Panc1 (cell line): ENCODE data around the gene CTSO. TPM values are rescaled to one million over a fixed set of nuclear protein-coding genes. Genes with fewer than 3 reads are reported as not detected.
"Not testable (repeated sequence)": the region's sequence is repeated elsewhere in the genome, so short reads cannot be mapped to it uniquely, and the experiment has no call there.

Experiments
- ATAC-seq: fragments of 200-7000 bp; cut with Tn5 transposase; 2 replicates; pipeline ENCODE4 v1.9.1; 2020; ENCODE audit warnings: mild to moderate bottlenecking, moderate library complexity
- BruUV-seq: library from RNA; stranded (reverse); fragments of 400-500 nt; replicated peaks from 2 replicates; lab custom pipeline; 2021; lab: Mats Ljungman, UMichigan
- CTCF ChIA-PET: fragments of 300-600 bp; sonication (Branson Sonifier 250); formaldehyde crosslinking; loops from one replicate; lab custom pipeline; 2022; ENCODE audit warnings: antibody characterized with exemption; lab: Charles Lee
- POLR2A ChIA-PET: fragments of 300-600 bp; sonication (Branson Sonifier 250); formaldehyde crosslinking; loops from one replicate; lab custom pipeline; 2022; ENCODE audit warnings: antibody characterized with exemption; lab: Charles Lee
- DNase-seq: peaks from one replicate; pipeline ENCODE4 v3.0.0-alpha.2; 2010; ENCODE audit warnings: low read depth, low spot score
- H3K27ac ChIP-seq: 2 replicates; pipeline ENCODE4 v1.5.1; 2011; ENCODE audit warnings: mild to moderate bottlenecking, low read length, inconsistent platforms
- H3K27me3 ChIP-seq: fragments of 200-500 bp; sonication (Bioruptor generic); 2 replicates; pipeline ENCODE4 v1.6.0; 2014; ENCODE audit warnings: low read length, inconsistent platforms; ENCODE audit not compliant: control insufficient read depth, insufficient read depth
- H3K36me3 ChIP-seq: fragments of 200-500 bp; sonication (Bioruptor generic); 2 replicates; pipeline ENCODE4 v1.5.1; 2014; ENCODE audit warnings: inconsistent platforms, mild to moderate bottlenecking, low read length, moderate library complexity; ENCODE audit not compliant: control insufficient read depth, insufficient read depth
- H3K4me1 ChIP-seq: 2 replicates; pipeline ENCODE4 v1.5.1; 2011; ENCODE audit warnings: inconsistent platforms, mild to moderate bottlenecking, low read length, moderate library complexity; ENCODE audit not compliant: control insufficient read depth, insufficient read depth
- H3K4me3 ChIP-seq, 2 experiments: 2 replicates each; pipeline ENCODE4 v1.5.1; 2011 to 2012; ENCODE audit warnings: low read depth in 2 of 2, low read length in 2 of 2, mild to moderate bottlenecking in 2 of 2, inconsistent platforms in 1 of 2, moderate library complexity in 1 of 2
- H3K9me3 ChIP-seq: fragments of 200-500 bp; sonication (Bioruptor generic); 2 replicates; pipeline ENCODE4 v1.5.1; 2014; ENCODE audit warnings: low read depth, mild to moderate bottlenecking, inconsistent platforms, low read length, moderate library complexity; ENCODE audit not compliant: control insufficient read depth, insufficient read depth
- CTCF ChIP-seq: fragments of 450-650 bp; IDR thresholded peaks from 2 replicates; pipeline ENCODE4 v1.5.1; 2017; ENCODE audit warnings: mild to moderate bottlenecking
- POLR2AphosphoS5 ChIP-seq: IDR thresholded peaks from 2 replicates; pipeline ENCODE4 v1.6.1; 2012; ENCODE audit warnings: mild to moderate bottlenecking, low read depth, low read length, moderate library complexity
- REST ChIP-seq, 2 experiments: IDR thresholded peaks; 2 replicates each; pipeline ENCODE4 v1.6.1; 2011 to 2012; ENCODE audit warnings: low read depth in 2 of 2, control low read depth in 1 of 2, low read length in 1 of 2, mild to moderate bottlenecking in 1 of 2, moderate library complexity in 1 of 2; ENCODE audit not compliant: insufficient read depth in 1 of 2
- SIN3A ChIP-seq: IDR thresholded peaks from 2 replicates; pipeline ENCODE4 v1.6.1; 2012; ENCODE audit warnings: low read depth, mild to moderate bottlenecking, low read length, moderate library complexity, borderline replicate concordance; ENCODE audit not compliant: insufficient read depth
- TCF7L2 ChIP-seq: IDR thresholded peaks from 2 replicates; pipeline ENCODE4 v1.6.1; 2011; ENCODE audit warnings: mild to moderate bottlenecking, low read depth, low read length, inconsistent platforms
- in situ Hi-C: cut with HindIII; loops from 2 replicates; pipeline ENCODE4 v1.10.0; 2016; ENCODE audit warnings: low sequenced_read_pairs, low pct_unique_long_range_greater_than_20kb
- intact Hi-C: fragments of 100-400 bp; cut with micrococcal nuclease; formaldehyde crosslinking; loops from one replicate; pipeline ENCODE4 v1.10.0; 2022; ENCODE audit not compliant: unreplicated experiment
- total RNA-seq: library from RNA; stranded (reverse); gene quantifications from one replicate; pipeline ENCODE4 v1.2.1, GENCODE V29; 2021; ENCODE audit not compliant: unreplicated experiment

CTSO gene
- total RNA-seq, 1 experiment from 2014 or later = 3.3 TPM

GRCh38 chr4:155941085-155941790, 12.4 kb downstream of the CTSO start:
- no peak for DNase-seq
- Histone ChIP-seq H3K27ac (no peak overlapping the region), H3K4me1 (no peaks in the 10 kb centered on the region), H3K27me3 (no peaks in the 10 kb centered on the region), H3K9me3 (no peaks in the 10 kb centered on the region), H3K36me3 (no peaks in the 10 kb centered on the region), H3K4me3 (no peak overlapping the region)
- intact Hi-C loops (no loop called here), in situ Hi-C loops (no loop called here)
- POLR2A ChIA-PET = no interaction called here
- no peak for ATAC-seq
- no TSS peak for BruUV-seq
- CTCF ChIA-PET = no interaction called here
- TF ChIP-seq CTCF (no peak), TCF7L2 (no peak), POLR2AphosphoS5 (no peak), SIN3A (no peak), REST (IDR thresholded peaks at IDR 0.05; ENCODE audit: insufficient read depth in 1 of 2, low read depth in 2 of 2, low read length in 1 of 2) (no peak)

GRCh38 chr4:155935389-155935986, 18.2 kb downstream of the CTSO start:
- intact Hi-C loops (no loop called here), in situ Hi-C loops (no loop called here)
- Histone ChIP-seq H3K9me3 (no peaks in the 10 kb centered on the region), H3K4me3 (no peak overlapping the region), H3K27ac (no peak overlapping the region), H3K36me3 (no peaks in the 10 kb centered on the region), H3K4me1 (no peaks in the 10 kb centered on the region), H3K27me3 (no peaks in the 10 kb centered on the region)
- TF ChIP-seq SIN3A = no peak
- no peak for TF ChIP-seq POLR2AphosphoS5
- no peak for TF ChIP-seq REST (IDR thresholded peaks at IDR 0.05; ENCODE audit: insufficient read depth in 1 of 2, low read depth in 2 of 2, low read length in 1 of 2)
- TF ChIP-seq CTCF = no peak
- TF ChIP-seq TCF7L2 = no peak
- BruUV-seq = no TSS peak
- no peak for DNase-seq
- no peak for ATAC-seq
- CTCF ChIA-PET = no interaction called here
- POLR2A ChIA-PET = no interaction called here

- H3K36me3 ChIP-seq, intact Hi-C loops, H3K27me3 ChIP-seq, H3K4me1 ChIP-seq, BruUV-seq, H3K27ac ChIP-seq, in situ Hi-C loops, DNase-seq, ATAC-seq, CTCF ChIA-PET, H3K4me3 ChIP-seq, POLR2A ChIA-PET, H3K9me3 ChIP-seq: not testable (repeated sequence)
Measured at GRCh38 chr4:155934634-155935033, 19.0 kb downstream of the CTSO start.
